Measurements from ENCODE around the gene NAA11.

Gene NAA11

DNA sequence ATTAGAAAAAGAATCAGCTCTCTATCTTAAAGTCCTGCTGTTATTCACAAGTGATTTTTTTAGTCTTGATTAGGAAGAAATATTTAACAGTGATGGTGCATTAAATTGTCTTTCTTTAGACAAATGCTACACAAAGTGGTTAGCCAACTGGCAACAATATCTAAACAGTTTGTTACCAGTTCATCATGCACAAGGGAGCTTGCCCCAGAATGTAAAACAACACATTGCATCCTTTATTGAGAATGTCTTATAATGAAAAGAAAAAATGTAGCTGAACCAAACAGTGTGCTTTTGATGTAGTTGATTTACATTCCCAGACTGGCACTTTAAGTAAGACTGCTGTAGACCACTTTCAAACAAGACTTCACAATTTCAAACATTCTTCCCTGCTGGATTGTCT lies 34.1 kb upstream of the NAA11 start:
- H3K36me3 Mint-ChIP-seq (ENCODE audit: low read depth): no peaks in the 10 kb centered on the region
- peaks cover 4% of the 10 kb centered on the region for H3K4me1 Mint-ChIP-seq
- H3K9me3 Mint-ChIP-seq: no peaks in the 10 kb centered on the region

GRCh38 chr4:79358438-79358837 lies 32.6 kb upstream of the NAA11 start:
- Mint-ChIP-seq H3K36me3 (ENCODE audit: low read depth) (no peaks in the 10 kb centered on the region), H3K27ac (no peak overlapping the region), H3K4me3 (no peak overlapping the region), H3K9me3 (no peaks in the 10 kb centered on the region), H3K4me1 (peaks cover 4% of the 10 kb centered on the region), H3K27me3 (ENCODE audit: low read depth) (no peaks in the 10 kb centered on the region)
- TF ChIP-seq, protein P1, sequence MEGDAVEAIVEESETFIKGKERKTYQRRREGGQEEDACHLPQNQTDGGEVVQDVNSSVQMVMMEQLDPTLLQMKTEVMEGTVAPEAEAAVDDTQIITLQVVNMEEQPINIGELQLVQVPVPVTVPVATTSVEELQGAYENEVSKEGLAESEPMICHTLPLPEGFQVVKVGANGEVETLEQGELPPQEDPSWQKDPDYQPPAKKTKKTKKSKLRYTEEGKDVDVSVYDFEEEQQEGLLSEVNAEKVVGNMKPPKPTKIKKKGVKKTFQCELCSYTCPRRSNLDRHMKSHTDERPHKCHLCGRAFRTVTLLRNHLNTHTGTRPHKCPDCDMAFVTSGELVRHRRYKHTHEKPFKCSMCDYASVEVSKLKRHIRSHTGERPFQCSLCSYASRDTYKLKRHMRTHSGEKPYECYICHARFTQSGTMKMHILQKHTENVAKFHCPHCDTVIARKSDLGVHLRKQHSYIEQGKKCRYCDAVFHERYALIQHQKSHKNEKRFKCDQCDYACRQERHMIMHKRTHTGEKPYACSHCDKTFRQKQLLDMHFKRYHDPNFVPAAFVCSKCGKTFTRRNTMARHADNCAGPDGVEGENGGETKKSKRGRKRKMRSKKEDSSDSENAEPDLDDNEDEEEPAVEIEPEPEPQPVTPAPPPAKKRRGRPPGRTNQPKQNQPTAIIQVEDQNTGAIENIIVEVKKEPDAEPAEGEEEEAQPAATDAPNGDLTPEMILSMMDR (IDR thresholded peaks at IDR 0.05; ENCODE audit: unreplicated experiment in 3 of 3): no peak

More for the DNA sequence above, 34.1 kb upstream of the NAA11 start:
- H3K27ac Mint-ChIP-seq: no peak overlapping the region
- no peaks in the 10 kb centered on the region for H3K27me3 Mint-ChIP-seq (ENCODE audit: low read depth)
- TF ChIP-seq, protein P1 (IDR thresholded peaks at IDR 0.05; ENCODE audit: unreplicated experiment in 3 of 3): no peak
- no peak overlapping the region for H3K4me3 Mint-ChIP-seq

GRCh38 chr4:79357365-79357764 lies 31.5 kb upstream of the NAA11 start:
- no peaks in the 10 kb centered on the region for H3K27me3 Mint-ChIP-seq (ENCODE audit: low read depth)
- no peaks in the 10 kb centered on the region for H3K9me3 Mint-ChIP-seq
- H3K27ac Mint-ChIP-seq: peak overlapping the region; percentile 58 to 74 (median 68)
- H3K36me3 Mint-ChIP-seq (ENCODE audit: low read depth): no peaks in the 10 kb centered on the region
- H3K4me1 Mint-ChIP-seq: peaks cover 4% of the 10 kb centered on the region
- peak overlapping the region in 2 of 3 experiments; percentile 55 to 69 for H3K4me3 Mint-ChIP-seq
- TF ChIP-seq, protein P1 (IDR thresholded peaks at IDR 0.05; ENCODE audit: unreplicated experiment in 3 of 3): no peak

DNA sequence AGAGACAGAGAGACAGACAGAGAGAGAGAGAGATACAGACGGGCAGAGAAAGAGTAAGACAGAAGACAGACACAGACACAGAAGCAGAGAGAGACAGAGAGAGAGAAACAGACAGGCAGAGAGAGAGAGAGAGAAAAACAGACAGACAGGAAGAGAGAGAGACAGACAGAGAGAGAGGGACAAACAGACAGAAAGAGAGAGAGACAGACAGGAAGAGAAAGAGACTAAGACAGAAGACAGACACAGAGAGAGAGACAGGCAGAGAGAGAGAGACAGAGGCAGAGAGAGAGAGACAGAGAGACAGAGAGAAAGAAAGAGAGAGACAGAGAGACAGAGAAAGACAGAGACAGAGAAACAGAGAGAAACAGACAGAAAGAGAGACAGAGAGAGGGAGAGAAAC lies 27.2 kb upstream of the NAA11 start:
- Mint-ChIP-seq H3K36me3 (ENCODE audit: low read depth) (no peaks in the 10 kb centered on the region), H3K27me3 (ENCODE audit: low read depth) (no peaks in the 10 kb centered on the region), H3K9me3 (peaks cover 12% of the 10 kb centered on the region), H3K27ac (no peak overlapping the region), H3K4me3 (no peak overlapping the region), H3K4me1 (peaks cover 4% of the 10 kb centered on the region)
- TF ChIP-seq, protein P1 (IDR thresholded peaks at IDR 0.05; ENCODE audit: unreplicated experiment in 3 of 3): no peak

DNA sequence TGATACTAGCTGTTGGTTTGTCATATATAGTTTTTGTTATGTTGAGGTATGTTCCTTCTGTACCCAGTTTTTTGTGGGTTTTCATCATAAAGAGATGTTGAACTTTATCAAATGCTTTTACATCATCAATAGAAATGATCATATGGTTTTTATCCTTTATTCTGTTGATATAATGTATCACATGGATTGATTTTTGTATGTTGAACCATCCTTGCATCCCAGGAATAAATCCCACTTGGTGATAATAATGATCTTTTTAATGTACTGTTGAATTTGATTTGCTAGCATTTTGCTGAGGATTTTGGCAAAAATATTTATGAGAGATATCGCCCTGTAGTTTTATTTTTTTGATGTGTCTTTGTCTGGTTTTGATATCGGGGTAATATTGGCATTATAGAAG lies 22.5 kb upstream of the NAA11 start:
- Mint-ChIP-seq H3K9me3 (peaks cover 39% of the 10 kb centered on the region), H3K4me3 (no peak overlapping the region), H3K27ac (no peak overlapping the region), H3K36me3 (ENCODE audit: low read depth) (no peaks in the 10 kb centered on the region), H3K27me3 (ENCODE audit: low read depth) (no peaks in the 10 kb centered on the region), H3K4me1 (no peaks in the 10 kb centered on the region)
- TF ChIP-seq, protein P1 (IDR thresholded peaks at IDR 0.05; ENCODE audit: unreplicated experiment in 3 of 3): no peak

DNA sequence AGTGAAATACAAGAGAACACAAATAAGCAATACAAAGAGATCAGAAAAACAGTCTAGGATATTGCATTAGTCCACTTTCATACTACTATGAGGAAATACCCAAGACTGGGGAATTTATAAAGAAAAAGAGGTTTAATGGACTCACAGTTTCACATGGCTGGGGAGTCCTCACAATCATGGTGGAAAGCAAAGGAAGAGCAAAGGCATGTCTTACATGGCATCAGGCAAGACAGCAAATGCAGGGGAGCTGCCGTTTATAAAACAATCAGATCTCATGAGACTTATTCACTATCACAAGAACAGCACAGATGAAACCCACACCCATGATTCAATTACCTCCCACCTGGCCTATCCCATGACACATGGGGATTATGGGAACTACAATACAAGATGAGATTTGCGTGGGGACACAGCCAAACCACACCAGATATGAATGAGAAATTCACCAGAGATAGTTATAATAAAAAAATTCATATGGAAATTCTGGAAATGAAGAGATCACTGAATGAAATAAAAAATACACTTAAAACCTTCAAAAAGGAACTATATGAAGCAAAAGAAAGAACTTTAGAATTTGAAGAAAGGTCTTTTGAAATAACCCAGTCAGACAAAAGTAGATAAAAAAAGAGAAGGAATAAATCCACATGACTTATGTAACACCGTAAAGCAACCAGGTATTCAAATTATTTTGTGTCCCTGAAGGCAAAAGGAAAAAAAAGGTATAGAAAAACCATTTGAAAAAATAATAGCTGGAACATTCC lies 16.2 kb upstream of the NAA11 start:
- H3K27ac Mint-ChIP-seq: no peak overlapping the region
- peaks cover 40% of the 10 kb centered on the region for H3K9me3 Mint-ChIP-seq
- no peaks in the 10 kb centered on the region for H3K36me3 Mint-ChIP-seq (ENCODE audit: low read depth)
- no peak overlapping the region for H3K4me3 Mint-ChIP-seq
- TF ChIP-seq, protein P1 (IDR thresholded peaks at IDR 0.05; ENCODE audit: unreplicated experiment in 3 of 3): no peak
- H3K4me1 Mint-ChIP-seq: no peaks in the 10 kb centered on the region
- no peaks in the 10 kb centered on the region for H3K27me3 Mint-ChIP-seq (ENCODE audit: low read depth)

All from nephron (organoid).